SK-N-SH (cell line): ENCODE data around the gene KDM4C. TPM values are rescaled to one million over a fixed set of nuclear protein-coding genes. Genes with fewer than 3 reads are reported as not detected.

Source experiments
- CTCF ChIA-PET: fragments of 300-600, 350-600 bp; formaldehyde crosslinking; extraction: SDS; loops from one replicate; lab custom pipeline; 2021; lab: Yijun Ruan, JAX
- POLR2A ChIA-PET: fragments of 350-600 bp; sonication (Branson Sonifier 250); formaldehyde crosslinking; extraction: SDS; loops from one replicate; lab custom pipeline; 2020; ENCODE audit warnings: antibody characterized with exemption, inconsistent platforms; lab: Yijun Ruan, JAX
- DNase-seq: peaks from one replicate; pipeline ENCODE4 v3.0.0; 2012
- H2AFZ ChIP-seq: fragments of 200-600 bp; sonication (generic); 2 replicates; pipeline ENCODE4 v1.8.1; 2016; ENCODE audit warnings: antibody characterized with exemption, mild to moderate bottlenecking, low read depth
- H3F3A ChIP-seq: fragments of 200-600 bp; sonication (generic); replicated peaks from 2 replicates; pipeline ENCODE3; 2016; ENCODE audit warnings: antibody characterized with exemption, mild to moderate bottlenecking; ENCODE audit not compliant: insufficient read depth
- H3K27ac ChIP-seq, 2 experiments: fragments of 200-500 bp in 1 of 2; fragments of 200-600 bp in 1 of 2; sonication (Bioruptor generic) in 1 of 2; sonication (generic), shearing (Covaris generic) in 1 of 2; 2 replicates each; pipeline versions ENCODE4 v1.5.1 to v1.6.1; 2014 to 2016; ENCODE audit warnings: low read depth in 2 of 2, inconsistent platforms in 1 of 2, low read length in 1 of 2, mild to moderate bottlenecking in 1 of 2, mixed read lengths in 1 of 2
- H3K27me3 ChIP-seq: fragments of 200-600 bp; sonication (generic), shearing (Covaris generic); 2 replicates; pipeline ENCODE4 v1.6.1; 2016; ENCODE audit warnings: mixed run types; ENCODE audit not compliant: insufficient read depth
- H3K36me3 ChIP-seq, 2 experiments: fragments of 200-500 bp in 1 of 2; fragments of 200-600 bp in 1 of 2; sonication (Bioruptor generic) in 1 of 2; sonication (generic) in 1 of 2; replicated peaks in 1 of 2; 2 replicates each; pipeline versions ENCODE3 to v1.5.1; 2014 to 2016; ENCODE audit warnings: low read length in 1 of 2, mild to moderate bottlenecking in 1 of 2; ENCODE audit not compliant: insufficient read depth in 2 of 2, control insufficient read depth in 1 of 2
- H3K4me1 ChIP-seq, 2 experiments: fragments of 200-500 bp in 1 of 2; fragments of 200-600 bp in 1 of 2; sonication (Bioruptor generic) in 1 of 2; sonication (generic), shearing (Covaris generic) in 1 of 2; 2 replicates each; pipeline versions ENCODE4 v1.5.1 to v1.6.1; 2014 to 2016; ENCODE audit warnings: low read depth in 1 of 2, low read length in 1 of 2, mixed run types in 1 of 2; ENCODE audit not compliant: insufficient read depth in 2 of 2, control insufficient read depth in 1 of 2
- H3K4me2 ChIP-seq: fragments of 200-600 bp; sonication (generic), shearing (Covaris generic); 2 replicates; pipeline ENCODE4 v1.6.1; 2017; ENCODE audit warnings: mixed run types
- H3K4me3 ChIP-seq, 2 experiments: fragments of 200-500 bp in 1 of 2; fragments of 200-600 bp in 1 of 2; sonication (Bioruptor generic) in 1 of 2; sonication (generic), shearing (Covaris generic) in 1 of 2; 2 replicates each; pipeline versions ENCODE4 v1.5.1 to v1.8.1; 2014 to 2016; ENCODE audit warnings: low read depth in 2 of 2, inconsistent platforms in 1 of 2, low read length in 1 of 2, mild to moderate bottlenecking in 1 of 2, mixed read lengths in 1 of 2, moderate library complexity in 1 of 2
- H3K79me2 ChIP-seq: fragments of 200-600 bp; sonication (generic); 2 replicates; pipeline ENCODE4 v1.8.1; 2017; ENCODE audit warnings: mild to moderate bottlenecking; ENCODE audit not compliant: insufficient read depth
- H3K9ac ChIP-seq: fragments of 200-600 bp; sonication (generic); 2 replicates; pipeline ENCODE4 v1.6.1; 2017; ENCODE audit warnings: mixed run types
- H3K9me2 ChIP-seq: fragments of 200-600 bp; sonication (generic); 2 replicates; pipeline ENCODE4 v1.6.1; 2017; ENCODE audit warnings: mixed run types
- H3K9me3 ChIP-seq: fragments of 200-600 bp; sonication (generic); 2 replicates; pipeline ENCODE4 v1.6.1; 2017; ENCODE audit warnings: mixed run types, mild to moderate bottlenecking, moderate library complexity
- H4K20me1 ChIP-seq: fragments of 200-600 bp; sonication (generic); 2 replicates; pipeline ENCODE4 v1.6.1; 2017; ENCODE audit warnings: mild to moderate bottlenecking, mixed run types; ENCODE audit not compliant: insufficient read depth
- CHD2 ChIP-seq: fragments of 150-350 bp; IDR thresholded peaks from 2 replicates; pipeline ENCODE4 v1.6.1; 2018; ENCODE audit warnings: low read length; ENCODE audit not compliant: partially characterized antibody
- ELF1 ChIP-seq: IDR thresholded peaks from 2 replicates; pipeline ENCODE4 v1.4.0; 2012
- EZH2phosphoT487 ChIP-seq: fragments of 200-600 bp; sonication (generic); IDR thresholded peaks from 2 replicates; pipeline ENCODE4 v1.6.1; 2017; ENCODE audit warnings: low read depth, mixed run types, mild to moderate bottlenecking, antibody characterized with exemption, moderate library complexity, borderline replicate concordance
- FOXJ3 ChIP-seq: sonication (generic); formaldehyde crosslinking; IDR thresholded peaks from 2 replicates; pipeline ENCODE4 v1.5.1; 2020; ENCODE audit warnings: mild to moderate bottlenecking, missing genetic modification reagents
- FOXM1 ChIP-seq: IDR thresholded peaks from 2 replicates; pipeline ENCODE4 v1.4.0; 2012; ENCODE audit warnings: low read depth, mild to moderate bottlenecking
- JUND ChIP-seq: IDR thresholded peaks from 2 replicates; pipeline ENCODE4 v1.4.0; 2012
- MEF2A ChIP-seq: IDR thresholded peaks from 2 replicates; pipeline ENCODE4 v1.4.0; 2012; ENCODE audit warnings: low read depth, borderline replicate concordance
- MXI1 ChIP-seq: IDR thresholded peaks from 2 replicates; pipeline ENCODE4 v1.6.1; 2012; ENCODE audit warnings: mild to moderate bottlenecking, low read depth, low read length, improper control_type of control experiment
- NRF1 ChIP-seq: IDR thresholded peaks from 2 replicates; pipeline ENCODE4 v1.6.1; 2012; ENCODE audit warnings: low read depth, mild to moderate bottlenecking, low read length
- POLR2AphosphoS5 ChIP-seq: IDR thresholded peaks from 2 replicates; pipeline ENCODE4 v1.6.1; 2012; ENCODE audit warnings: low read depth, low read length
- TAF1 ChIP-seq: IDR thresholded peaks from 2 replicates; pipeline ENCODE4 v1.6.1; 2012; ENCODE audit warnings: low read depth, mild to moderate bottlenecking, low read length, moderate library complexity, borderline replicate concordance
- TCF12 ChIP-seq: IDR thresholded peaks from 2 replicates; pipeline ENCODE4 v1.4.0; 2012
- TEAD4 ChIP-seq: IDR thresholded peaks from 2 replicates; pipeline ENCODE4 v1.4.0; 2012; ENCODE audit warnings: mild to moderate bottlenecking, borderline replicate concordance; ENCODE audit not compliant: insufficient read depth
- YY1 ChIP-seq: IDR thresholded peaks from 2 replicates; pipeline ENCODE4 v1.4.0; 2012; ENCODE audit warnings: low read depth, mild to moderate bottlenecking
- WGBS: methylation state at CpG from one replicate; pipeline ENCODE4 v1.1.6; 2017; ENCODE audit warnings: low lambda C conversion rate; 5-methylcytosine and 5-hydroxymethylcytosine counted together
- polyA plus RNA-seq, 3 experiments: library from polyadenylated mRNA; depleted of rRNA; stranded (reverse); fragments of >200 nt; gene quantifications; 2 replicates each; pipeline ENCODE4 v1.2.3, GENCODE V29; 2012
- TF ChIP-seq, protein P1 (sequence below): fragments of 150-350 bp; IDR thresholded peaks from 2 replicates; pipeline ENCODE4 v1.6.1; 2017; ENCODE audit warnings: antibody characterized with exemption, low read length, low read depth, borderline replicate concordance
- TF ChIP-seq, protein P2 (sequence below): IDR thresholded peaks from 2 replicates; pipeline ENCODE4 v1.6.1; 2012; ENCODE audit warnings: mild to moderate bottlenecking, low read depth, low read length, moderate library complexity
- TF ChIP-seq, protein P3 (sequence below): IDR thresholded peaks from 2 replicates; pipeline ENCODE4 v1.4.0; 2012; ENCODE audit warnings: low read depth, borderline replicate concordance
- TF ChIP-seq, protein P4 (sequence below): IDR thresholded peaks from 2 replicates; pipeline ENCODE4; 2012
- TF ChIP-seq, protein P5 (sequence below): fragments of 200-600 bp; sonication (generic); IDR thresholded peaks from 2 replicates; pipeline ENCODE4 v1.6.1; 2017; ENCODE audit warnings: antibody characterized with exemption, mild to moderate bottlenecking, moderate library complexity

The KDM4C gene
- polyA plus RNA-seq, 1 of the 3 experiments (the other 2 are of a cell fraction), result 9.4 TPM

DNA sequence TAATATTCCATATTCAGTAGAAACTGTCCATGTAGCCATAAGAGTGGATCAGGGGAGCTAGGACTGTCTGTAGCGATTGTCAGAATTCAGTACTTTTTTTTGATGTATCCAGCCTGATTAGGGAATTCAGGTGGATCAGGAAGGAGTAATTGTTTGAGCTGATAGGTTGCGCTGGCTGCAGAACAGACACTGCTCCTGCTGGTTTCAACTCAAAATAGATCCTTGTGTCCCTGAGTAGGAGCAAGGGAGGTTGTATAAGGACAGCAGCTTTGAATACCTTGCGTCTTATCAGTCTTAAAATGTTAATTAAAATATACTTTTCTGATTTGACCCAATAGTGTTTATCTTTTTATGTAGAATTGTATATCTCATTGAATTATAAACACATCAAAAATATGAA is 229.6 kb downstream of the KDM4C start:
- H3K4me3 ChIP-seq, result no peak overlapping the region
- TF ChIP-seq, protein P1, sequence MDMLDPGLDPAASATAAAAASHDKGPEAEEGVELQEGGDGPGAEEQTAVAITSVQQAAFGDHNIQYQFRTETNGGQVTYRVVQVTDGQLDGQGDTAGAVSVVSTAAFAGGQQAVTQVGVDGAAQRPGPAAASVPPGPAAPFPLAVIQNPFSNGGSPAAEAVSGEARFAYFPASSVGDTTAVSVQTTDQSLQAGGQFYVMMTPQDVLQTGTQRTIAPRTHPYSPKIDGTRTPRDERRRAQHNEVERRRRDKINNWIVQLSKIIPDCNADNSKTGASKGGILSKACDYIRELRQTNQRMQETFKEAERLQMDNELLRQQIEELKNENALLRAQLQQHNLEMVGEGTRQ, result no peak
- TF ChIP-seq POLR2AphosphoS5, result no peak
- TF ChIP-seq ELF1, result no peak
- no peak for TF ChIP-seq FOXM1
- no peak for TF ChIP-seq CHD2
- TF ChIP-seq, protein P2, sequence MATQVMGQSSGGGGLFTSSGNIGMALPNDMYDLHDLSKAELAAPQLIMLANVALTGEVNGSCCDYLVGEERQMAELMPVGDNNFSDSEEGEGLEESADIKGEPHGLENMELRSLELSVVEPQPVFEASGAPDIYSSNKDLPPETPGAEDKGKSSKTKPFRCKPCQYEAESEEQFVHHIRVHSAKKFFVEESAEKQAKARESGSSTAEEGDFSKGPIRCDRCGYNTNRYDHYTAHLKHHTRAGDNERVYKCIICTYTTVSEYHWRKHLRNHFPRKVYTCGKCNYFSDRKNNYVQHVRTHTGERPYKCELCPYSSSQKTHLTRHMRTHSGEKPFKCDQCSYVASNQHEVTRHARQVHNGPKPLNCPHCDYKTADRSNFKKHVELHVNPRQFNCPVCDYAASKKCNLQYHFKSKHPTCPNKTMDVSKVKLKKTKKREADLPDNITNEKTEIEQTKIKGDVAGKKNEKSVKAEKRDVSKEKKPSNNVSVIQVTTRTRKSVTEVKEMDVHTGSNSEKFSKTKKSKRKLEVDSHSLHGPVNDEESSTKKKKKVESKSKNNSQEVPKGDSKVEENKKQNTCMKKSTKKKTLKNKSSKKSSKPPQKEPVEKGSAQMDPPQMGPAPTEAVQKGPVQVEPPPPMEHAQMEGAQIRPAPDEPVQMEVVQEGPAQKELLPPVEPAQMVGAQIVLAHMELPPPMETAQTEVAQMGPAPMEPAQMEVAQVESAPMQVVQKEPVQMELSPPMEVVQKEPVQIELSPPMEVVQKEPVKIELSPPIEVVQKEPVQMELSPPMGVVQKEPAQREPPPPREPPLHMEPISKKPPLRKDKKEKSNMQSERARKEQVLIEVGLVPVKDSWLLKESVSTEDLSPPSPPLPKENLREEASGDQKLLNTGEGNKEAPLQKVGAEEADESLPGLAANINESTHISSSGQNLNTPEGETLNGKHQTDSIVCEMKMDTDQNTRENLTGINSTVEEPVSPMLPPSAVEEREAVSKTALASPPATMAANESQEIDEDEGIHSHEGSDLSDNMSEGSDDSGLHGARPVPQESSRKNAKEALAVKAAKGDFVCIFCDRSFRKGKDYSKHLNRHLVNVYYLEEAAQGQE, result no peak
- no peaks in the 10 kb centered on the region for H3F3A ChIP-seq
- H3K4me1 ChIP-seq, result no peaks in the 10 kb centered on the region
- H3K9ac ChIP-seq, result no peak overlapping the region
- CTCF ChIA-PET, result no interaction called here
- H2AFZ ChIP-seq, result no peak overlapping the region
- H3K79me2 ChIP-seq, result no peaks in the 10 kb centered on the region
- 80% methylated on average over 3 of the region's 3 CpGs for WGBS
- POLR2A ChIA-PET, result no interaction called here
- H3K27me3 ChIP-seq, result no peaks in the 10 kb centered on the region
- no peak for DNase-seq
- no peaks in the 10 kb centered on the region for H3K9me2 ChIP-seq
- H3K9me3 ChIP-seq, result no peaks in the 10 kb centered on the region
- no peak overlapping the region for H3K27ac ChIP-seq
- no peaks in the 10 kb centered on the region for H4K20me1 ChIP-seq
- peaks cover 12 to 25% of the 10 kb centered on the region in 2 experiments for H3K36me3 ChIP-seq
- no peak overlapping the region for H3K4me2 ChIP-seq

DNA sequence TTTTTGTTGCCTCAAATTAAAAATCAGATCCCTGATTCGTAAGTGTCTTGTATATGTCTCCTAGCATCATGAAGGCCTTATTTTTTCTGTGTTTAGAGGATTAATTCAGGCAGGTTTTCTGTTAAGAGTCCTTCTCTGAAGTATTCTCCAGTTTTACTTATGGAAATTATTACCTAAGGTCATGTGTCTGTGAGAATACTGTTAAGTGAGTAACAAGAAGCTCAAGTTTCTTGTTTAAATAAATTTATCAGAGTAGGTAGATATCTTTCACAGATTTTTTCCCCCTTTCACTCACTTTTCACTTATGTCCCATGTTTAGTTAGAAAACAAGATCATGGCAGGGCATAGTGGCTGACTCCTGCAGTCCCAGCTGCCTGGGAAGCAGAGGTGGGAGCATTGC is 233.6 kb downstream of the KDM4C start:
- Histone ChIP-seq H2AFZ (no peak overlapping the region), H4K20me1 (no peaks in the 10 kb centered on the region), H3K79me2 (no peaks in the 10 kb centered on the region), H3K9me2 (no peaks in the 10 kb centered on the region), H3K27me3 (no peaks in the 10 kb centered on the region), H3K4me1 (no peaks in the 10 kb centered on the region), H3K9me3 (no peaks in the 10 kb centered on the region), H3F3A (no peaks in the 10 kb centered on the region), H3K4me2 (no peak overlapping the region), H3K27ac (no peak overlapping the region), H3K36me3 (peaks cover 0 to 18% of the 10 kb centered on the region in 2 experiments), H3K4me3 (no peak overlapping the region), H3K9ac (no peak overlapping the region)
- no peak for TF ChIP-seq TAF1
- no peak for TF ChIP-seq TCF12
- TF ChIP-seq, protein P3, sequence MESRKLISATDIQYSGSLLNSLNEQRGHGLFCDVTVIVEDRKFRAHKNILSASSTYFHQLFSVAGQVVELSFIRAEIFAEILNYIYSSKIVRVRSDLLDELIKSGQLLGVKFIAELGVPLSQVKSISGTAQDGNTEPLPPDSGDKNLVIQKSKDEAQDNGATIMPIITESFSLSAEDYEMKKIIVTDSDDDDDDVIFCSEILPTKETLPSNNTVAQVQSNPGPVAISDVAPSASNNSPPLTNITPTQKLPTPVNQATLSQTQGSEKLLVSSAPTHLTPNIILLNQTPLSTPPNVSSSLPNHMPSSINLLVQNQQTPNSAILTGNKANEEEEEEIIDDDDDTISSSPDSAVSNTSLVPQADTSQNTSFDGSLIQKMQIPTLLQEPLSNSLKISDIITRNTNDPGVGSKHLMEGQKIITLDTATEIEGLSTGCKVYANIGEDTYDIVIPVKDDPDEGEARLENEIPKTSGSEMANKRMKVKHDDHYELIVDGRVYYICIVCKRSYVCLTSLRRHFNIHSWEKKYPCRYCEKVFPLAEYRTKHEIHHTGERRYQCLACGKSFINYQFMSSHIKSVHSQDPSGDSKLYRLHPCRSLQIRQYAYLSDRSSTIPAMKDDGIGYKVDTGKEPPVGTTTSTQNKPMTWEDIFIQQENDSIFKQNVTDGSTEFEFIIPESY, result no peak
- TF ChIP-seq FOXM1, result no peak
- no peak for TF ChIP-seq YY1
- TF ChIP-seq FOXJ3 (CRISPR knock-in tag), result no peak
- no peak for TF ChIP-seq EZH2phosphoT487
- TF ChIP-seq CHD2, result no peak
- TF ChIP-seq, protein P4, sequence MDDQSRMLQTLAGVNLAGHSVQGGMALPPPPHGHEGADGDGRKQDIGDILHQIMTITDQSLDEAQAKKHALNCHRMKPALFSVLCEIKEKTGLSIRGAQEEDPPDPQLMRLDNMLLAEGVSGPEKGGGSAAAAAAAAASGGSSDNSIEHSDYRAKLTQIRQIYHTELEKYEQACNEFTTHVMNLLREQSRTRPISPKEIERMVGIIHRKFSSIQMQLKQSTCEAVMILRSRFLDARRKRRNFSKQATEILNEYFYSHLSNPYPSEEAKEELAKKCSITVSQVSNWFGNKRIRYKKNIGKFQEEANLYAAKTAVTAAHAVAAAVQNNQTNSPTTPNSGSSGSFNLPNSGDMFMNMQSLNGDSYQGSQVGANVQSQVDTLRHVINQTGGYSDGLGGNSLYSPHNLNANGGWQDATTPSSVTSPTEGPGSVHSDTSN, result no peak
- no peak for TF ChIP-seq TEAD4
- no peak for TF ChIP-seq NRF1
- TF ChIP-seq, protein P5, sequence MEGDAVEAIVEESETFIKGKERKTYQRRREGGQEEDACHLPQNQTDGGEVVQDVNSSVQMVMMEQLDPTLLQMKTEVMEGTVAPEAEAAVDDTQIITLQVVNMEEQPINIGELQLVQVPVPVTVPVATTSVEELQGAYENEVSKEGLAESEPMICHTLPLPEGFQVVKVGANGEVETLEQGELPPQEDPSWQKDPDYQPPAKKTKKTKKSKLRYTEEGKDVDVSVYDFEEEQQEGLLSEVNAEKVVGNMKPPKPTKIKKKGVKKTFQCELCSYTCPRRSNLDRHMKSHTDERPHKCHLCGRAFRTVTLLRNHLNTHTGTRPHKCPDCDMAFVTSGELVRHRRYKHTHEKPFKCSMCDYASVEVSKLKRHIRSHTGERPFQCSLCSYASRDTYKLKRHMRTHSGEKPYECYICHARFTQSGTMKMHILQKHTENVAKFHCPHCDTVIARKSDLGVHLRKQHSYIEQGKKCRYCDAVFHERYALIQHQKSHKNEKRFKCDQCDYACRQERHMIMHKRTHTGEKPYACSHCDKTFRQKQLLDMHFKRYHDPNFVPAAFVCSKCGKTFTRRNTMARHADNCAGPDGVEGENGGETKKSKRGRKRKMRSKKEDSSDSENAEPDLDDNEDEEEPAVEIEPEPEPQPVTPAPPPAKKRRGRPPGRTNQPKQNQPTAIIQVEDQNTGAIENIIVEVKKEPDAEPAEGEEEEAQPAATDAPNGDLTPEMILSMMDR, result no peak
- no peak for TF ChIP-seq MEF2A
- no peak for TF ChIP-seq JUND
- no peak for TF ChIP-seq MXI1
- DNase-seq, result no peak
- POLR2A ChIA-PET, result no interaction called here
- CTCF ChIA-PET, result no interaction called here
- 88% methylated on average over 1 of the region's 1 CpG for WGBS
